ENCODE results near the gene SSTR3.

- TF ChIP-seq CTCF (IDR thresholded peaks at IDR 0.05), result no peak
- no peak for TF ChIP-seq POLR2A (IDR thresholded peaks at IDR 0.05)
- TF ChIP-seq POLR2AphosphoS5 (IDR thresholded peaks at IDR 0.05; ENCODE audit: insufficient read depth in 1 of 2, low read depth in 1 of 2), result no peak
Measured at GRCh38 chr22:37240240-37240940, 28.1 kb upstream of the SSTR3 start.
